GM19463 (cell line): ENCODE data around the gene CCDC97.

Source experiments
- ATAC-seq: cut with Tn5 transposase; IDR thresholded peaks from one replicate; pipeline ENCODE4 v1.9.1; 2021; ENCODE audit warnings: mild to moderate bottlenecking, moderate library complexity; ENCODE audit not compliant: unreplicated experiment

The CCDC97 gene

GRCh38 chr19:41297628-41298347 is 12.2 kb upstream of the CCDC97 start:
- peak; percentile 78 for ATAC-seq

- peak; percentile 21 for ATAC-seq
Measured at GRCh38 chr19:41298348-41298964, 11.5 kb upstream of the CCDC97 start.

DNA sequence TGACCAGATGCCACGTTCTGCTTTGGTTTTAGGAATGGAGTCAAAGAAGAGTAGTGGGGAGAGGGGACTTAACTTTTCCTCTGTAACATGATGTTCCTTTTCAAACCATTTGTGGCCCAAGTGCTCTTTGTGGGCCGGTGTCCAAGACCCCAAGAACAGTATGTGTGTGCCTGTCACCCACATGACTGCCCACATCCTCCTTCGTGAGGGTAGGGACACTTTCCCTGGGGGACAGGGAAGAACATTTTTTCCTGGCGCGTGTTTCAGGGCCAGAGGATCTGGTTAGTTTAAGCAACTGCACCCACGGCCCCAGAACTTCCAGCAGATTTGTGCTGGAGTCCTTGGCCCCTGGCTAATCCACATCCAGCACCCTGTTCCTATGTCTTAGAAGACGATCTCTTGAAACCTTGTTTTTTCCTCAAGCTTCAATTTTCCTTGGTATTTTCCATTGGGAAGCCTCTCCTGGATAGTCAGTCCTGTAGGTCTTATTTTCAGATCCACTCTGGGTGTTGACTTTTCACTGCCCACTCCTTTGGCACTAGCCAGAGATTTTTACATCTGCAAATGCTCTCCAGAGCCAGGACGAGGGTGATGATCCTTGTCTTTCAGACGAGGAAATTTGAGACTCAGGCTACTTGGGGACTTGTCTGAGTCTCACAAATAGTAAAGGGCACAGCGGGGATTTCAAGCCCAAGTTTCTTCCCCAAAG is 10.8 kb upstream of the CCDC97 start:
- ATAC-seq: no peak

DNA sequence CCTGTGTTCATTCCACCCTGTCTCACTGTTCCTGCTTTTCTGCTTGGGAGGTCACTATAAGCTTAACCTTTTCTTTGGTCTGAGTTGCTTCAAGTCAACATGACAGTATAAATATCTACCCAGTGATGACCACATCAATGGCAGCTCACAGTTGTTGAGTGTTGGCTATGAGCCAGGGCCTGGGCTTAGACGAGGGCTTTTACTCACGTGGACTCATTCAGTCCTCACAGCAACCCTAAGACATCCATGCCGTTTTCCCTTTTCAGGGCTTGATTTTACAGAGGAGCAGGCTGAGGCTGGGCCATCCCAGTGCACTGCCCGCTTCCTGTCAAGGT is 10.2 kb upstream of the CCDC97 start:
- no peak for ATAC-seq

DNA sequence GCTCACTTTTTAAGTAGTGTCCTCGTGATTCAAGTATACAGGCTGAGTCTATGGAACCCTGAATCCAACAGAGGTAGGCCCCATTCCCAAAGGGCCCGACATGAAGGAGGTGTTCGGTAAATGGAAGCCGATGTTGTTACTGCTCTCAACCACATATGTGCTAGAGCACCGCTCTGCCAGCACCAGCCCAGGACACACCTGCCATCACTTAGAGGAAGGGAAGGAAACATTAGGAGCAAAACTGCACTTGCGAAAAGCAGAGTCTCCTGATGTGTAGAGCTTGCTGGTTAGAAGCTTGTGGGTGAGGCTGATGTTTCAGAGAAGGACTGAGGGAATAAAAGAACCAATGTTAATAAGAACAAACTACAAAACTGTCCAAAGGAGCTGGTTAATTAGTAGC is 9.4 kb upstream of the CCDC97 start:
- no peak for ATAC-seq

DNA sequence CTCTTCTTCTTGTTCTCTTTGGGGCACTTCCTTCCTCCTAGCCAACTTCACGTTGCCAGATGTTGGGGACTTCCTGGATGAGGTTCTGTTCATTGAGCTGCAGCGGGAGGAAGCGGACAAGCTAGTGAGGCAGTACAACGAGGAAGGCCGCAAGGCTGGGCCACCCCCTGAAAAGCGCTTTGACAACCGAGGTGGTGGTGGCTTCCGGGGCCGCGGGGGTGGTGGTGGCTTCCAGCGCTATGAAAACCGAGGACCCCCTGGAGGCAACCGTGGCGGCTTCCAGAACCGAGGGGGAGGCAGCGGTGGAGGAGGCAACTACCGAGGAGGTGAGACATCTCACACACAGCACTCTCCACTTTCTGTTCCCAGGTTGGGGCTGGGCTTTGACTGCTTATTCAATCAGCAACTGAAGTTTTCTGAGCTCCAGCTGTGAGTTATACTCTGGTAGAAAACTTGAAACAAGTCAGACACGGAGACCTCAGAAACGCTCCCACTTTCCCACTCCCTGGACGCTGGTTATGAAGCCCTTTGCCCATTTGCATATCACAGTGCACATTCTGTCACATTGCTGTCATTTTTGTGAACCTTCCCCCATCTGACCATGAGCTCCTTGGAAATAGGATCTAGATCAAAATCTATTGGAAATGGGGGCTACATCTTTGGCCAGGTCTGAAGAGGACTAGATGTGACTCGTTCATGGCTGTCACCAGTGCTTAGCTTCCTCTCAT is 7.2 kb upstream of the CCDC97 start:
- peak; percentile 50 for ATAC-seq

- ATAC-seq: no peak
Measured at GRCh38 chr19:41303954-41304353, 6.0 kb upstream of the CCDC97 start.

- ATAC-seq: no peak
Measured at GRCh38 chr19:41304706-41305483, 5.1 kb upstream of the CCDC97 start.

DNA sequence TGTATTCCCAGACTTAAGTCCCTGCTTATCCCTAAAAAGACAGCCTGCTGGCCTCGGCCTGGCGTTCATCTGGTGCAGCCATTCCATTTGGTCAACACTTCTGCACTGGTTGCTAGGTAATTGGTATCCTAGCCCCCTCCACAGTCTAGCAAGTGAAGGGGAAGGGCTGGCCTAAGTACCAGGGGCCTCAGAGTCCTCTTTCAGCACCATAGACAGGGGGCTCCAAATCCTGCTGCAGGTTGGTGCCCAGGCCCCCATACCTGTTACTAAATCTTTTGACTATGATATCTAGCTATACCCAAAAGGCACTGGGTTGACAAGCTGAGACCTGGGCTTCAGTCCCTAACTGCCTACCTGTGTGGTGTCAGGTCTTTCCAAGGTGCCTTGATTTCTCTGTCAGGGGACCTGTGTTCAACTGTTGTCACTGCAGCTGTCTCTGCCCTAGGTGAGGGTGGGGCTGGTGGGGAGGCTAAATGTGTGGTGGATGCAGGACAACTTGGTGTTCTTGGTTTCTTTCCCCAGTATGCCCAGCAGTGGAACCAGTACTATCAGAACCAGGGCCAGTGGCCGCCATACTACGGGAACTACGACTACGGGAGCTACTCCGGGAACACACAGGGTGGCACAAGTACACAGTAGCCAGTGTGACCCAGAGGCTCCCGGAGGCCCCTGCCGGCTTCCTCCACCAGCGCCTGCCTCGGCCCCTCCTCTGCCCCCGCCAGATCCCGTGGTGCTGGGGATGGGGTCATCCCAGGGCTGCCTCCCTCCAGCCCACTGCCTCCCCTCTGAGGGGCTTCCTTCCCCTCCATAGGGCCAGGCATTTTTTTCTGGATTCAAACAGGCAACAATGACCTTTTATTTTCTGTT is 3.8 kb upstream of the CCDC97 start:
- no peak for ATAC-seq

DNA sequence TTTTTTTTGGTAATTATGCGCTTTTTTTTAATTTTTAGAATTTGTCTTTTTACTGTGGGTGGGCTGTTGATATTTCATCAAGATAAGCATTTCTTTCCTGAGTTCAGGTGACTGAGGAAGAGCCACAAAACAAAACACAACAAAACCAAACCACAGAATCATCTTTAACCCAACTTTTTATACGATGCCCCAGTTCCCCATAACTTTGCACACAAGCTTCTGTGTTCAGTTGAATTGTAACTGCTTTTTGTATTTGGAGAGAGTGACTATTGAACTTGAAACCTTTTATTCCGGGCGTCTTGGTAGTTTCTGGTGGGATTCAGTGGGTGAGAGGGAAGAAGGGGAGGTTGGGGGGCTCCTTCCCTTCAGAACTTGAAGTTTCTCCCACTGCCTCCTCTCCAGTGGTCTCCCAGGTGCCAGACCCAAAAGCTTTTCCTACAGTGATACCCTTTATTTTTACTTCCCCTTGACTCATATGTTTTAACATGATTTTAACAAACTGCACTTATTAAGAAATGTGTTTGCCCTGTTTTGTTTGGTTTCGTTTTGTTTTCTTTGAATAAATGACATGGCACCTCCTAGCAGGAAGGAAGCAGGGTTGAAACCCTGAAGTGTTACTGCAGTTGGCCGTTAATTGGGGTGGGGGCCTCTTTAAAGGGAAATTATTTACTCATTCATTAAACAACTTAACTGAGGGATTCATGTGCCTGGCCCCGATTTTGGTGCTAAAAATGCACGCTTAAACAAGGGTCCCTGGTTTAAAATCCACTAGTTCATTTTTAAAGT is 2.7 kb upstream of the CCDC97 start:
- no peak for ATAC-seq

GRCh38 chr19:41307954-41308449 is 2.0 kb upstream of the CCDC97 start:
- ATAC-seq: no peak

DNA sequence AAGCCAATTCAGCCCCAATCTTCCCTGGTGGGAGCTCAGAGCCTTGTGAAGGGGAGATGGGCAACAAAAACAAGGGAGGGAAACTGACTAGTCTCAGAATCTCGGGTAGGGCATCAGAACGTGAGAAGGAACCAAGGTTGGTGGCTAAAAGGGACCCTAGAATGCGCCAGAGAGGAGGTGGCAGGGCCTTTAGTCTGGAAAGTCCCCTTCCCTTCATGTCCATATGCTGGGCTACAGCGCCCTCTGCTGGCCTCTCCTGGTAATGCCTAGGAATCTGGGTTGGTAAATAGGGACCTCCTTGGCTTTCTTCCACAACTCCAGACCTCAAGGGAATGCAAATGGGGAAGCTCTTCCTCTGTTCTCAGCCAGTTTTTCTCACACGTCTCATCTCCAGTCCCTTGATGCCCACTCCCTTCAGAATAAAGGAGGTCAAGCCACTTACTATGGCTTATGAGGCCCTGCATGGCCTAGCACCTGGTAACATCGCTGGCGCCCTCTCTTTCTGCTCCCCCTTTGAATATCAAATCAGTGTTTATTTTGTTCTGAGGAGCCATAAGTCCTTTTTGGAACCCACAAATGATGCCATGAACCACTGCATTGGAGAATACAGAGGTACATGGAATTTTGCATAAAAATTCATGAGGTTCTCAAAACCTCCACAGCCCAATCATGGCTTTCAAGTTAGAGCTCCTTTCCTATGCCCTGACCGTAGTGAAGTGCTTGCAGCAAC is 1.4 kb upstream of the CCDC97 start:
- no peak for ATAC-seq

GRCh38 chr19:41309180-41310032 is 566 bp upstream of the CCDC97 start:
- no peak for ATAC-seq

- ATAC-seq: no peak
Measured at GRCh38 chr19:41311072-41311471, 1.1 kb downstream of the CCDC97 start.

GRCh38 chr19:41311613-41312012 is 1.6 kb downstream of the CCDC97 start:
- no peak for ATAC-seq

GRCh38 chr19:41316306-41316920 is 6.4 kb downstream of the CCDC97 start:
- no peak for ATAC-seq
